HCEC 1CT (cell line): ENCODE data around the gene MICU1.

Experiments used
- DNase-seq: peaks from one replicate; pipeline ENCODE4 v3.0.0-alpha.2; 2017

MICU1 gene

GRCh38 chr10:72323108-72323749 is 302.6 kb downstream of the MICU1 start:
- no peak for DNase-seq

GRCh38 chr10:72322280-72323058 is 303.4 kb downstream of the MICU1 start:
- no peak for DNase-seq

- DNase-seq: no peak
These were observed 303.9 kb downstream of the MICU1 start for GRCh38 chr10:72322030-72322279.

- no peak for DNase-seq
These were observed 304.4 kb downstream of the MICU1 start for GRCh38 chr10:72321248-72322029.

GRCh38 chr10:72320676-72321247 is 305.1 kb downstream of the MICU1 start:
- DNase-seq: peak; percentile 99

GRCh38 chr10:72319416-72320254 is 306.2 kb downstream of the MICU1 start:
- DNase-seq: peak; percentile 87

GRCh38 chr10:72318418-72319262 is 307.2 kb downstream of the MICU1 start:
- no peak for DNase-seq
